ENCODE data around the gene EDN2. TPM values are rescaled to one million over a fixed set of nuclear protein-coding genes. Genes with fewer than 3 reads are reported as not detected.

Gene EDN2
- total and polyA plus RNA-seq, 2 donors from 2014 or later: 2.3 to 2.9 TPM

- no peak for FAIRE-seq
Observed at GRCh38 chr1:41480204-41481108, 4.0 kb downstream of the EDN2 start.

DNA sequence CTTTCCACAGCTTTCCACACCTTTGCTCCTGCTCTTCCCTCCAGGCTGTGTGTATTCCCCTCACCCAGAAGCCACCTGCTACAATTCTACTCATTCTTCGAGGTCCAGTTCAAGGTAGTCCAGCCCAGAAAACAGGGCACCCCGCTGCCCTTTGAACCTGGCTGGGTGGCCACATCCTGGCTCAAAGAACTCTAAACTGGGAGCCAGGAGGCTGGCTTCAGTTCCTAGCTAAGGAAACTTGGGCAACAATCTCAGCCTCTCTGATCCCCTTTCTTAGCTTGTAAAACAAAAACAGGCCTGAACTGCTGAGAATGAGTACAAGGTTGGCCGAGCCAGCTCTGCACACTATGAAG lies 4.7 kb downstream of the EDN2 start:
- Histone ChIP-seq H3K27me3 (ENCODE audit: control insufficient read depth, insufficient read depth, low read length) (no peaks in the 10 kb centered on the region), H3K4me3 (ENCODE audit: low read length in 3 of 3) (no peak overlapping the region), H3K9ac (ENCODE audit: low read length in 3 of 3) (no peak overlapping the region), H3K27ac (ENCODE audit: low read depth in 2 of 2, low read length in 2 of 2) (no peak overlapping the region), H3K9me3 (ENCODE audit: control insufficient read depth in 2 of 3, insufficient read depth in 1 of 3, low read length in 3 of 3) (no peaks in the 10 kb centered on the region), H3K36me3 (ENCODE audit: control insufficient read depth in 2 of 3, insufficient read depth in 3 of 3, low read length in 3 of 3) (no peaks in the 10 kb centered on the region), H3K4me1 (ENCODE audit: control insufficient read depth in 2 of 3, insufficient read depth in 2 of 3, low read depth in 1 of 3, low read length in 3 of 3) (peaks cover 0 to 24% (median 16%) of the 10 kb centered on the region in 3 donors)
- intact Hi-C loops (cut with DNase I): no loop called here
- TF ChIP-seq, protein P1, sequence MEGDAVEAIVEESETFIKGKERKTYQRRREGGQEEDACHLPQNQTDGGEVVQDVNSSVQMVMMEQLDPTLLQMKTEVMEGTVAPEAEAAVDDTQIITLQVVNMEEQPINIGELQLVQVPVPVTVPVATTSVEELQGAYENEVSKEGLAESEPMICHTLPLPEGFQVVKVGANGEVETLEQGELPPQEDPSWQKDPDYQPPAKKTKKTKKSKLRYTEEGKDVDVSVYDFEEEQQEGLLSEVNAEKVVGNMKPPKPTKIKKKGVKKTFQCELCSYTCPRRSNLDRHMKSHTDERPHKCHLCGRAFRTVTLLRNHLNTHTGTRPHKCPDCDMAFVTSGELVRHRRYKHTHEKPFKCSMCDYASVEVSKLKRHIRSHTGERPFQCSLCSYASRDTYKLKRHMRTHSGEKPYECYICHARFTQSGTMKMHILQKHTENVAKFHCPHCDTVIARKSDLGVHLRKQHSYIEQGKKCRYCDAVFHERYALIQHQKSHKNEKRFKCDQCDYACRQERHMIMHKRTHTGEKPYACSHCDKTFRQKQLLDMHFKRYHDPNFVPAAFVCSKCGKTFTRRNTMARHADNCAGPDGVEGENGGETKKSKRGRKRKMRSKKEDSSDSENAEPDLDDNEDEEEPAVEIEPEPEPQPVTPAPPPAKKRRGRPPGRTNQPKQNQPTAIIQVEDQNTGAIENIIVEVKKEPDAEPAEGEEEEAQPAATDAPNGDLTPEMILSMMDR (IDR thresholded peaks at IDR 0.05; ENCODE audit: borderline replicate concordance, extremely low read depth, insufficient read depth): no peak
- FAIRE-seq: no peak
- DNase-seq: no peak

More at GRCh38 chr1:41480204-41481108, 4.0 kb downstream of the EDN2 start:
- Histone ChIP-seq H3K9me3 (ENCODE audit: control insufficient read depth in 2 of 3, insufficient read depth in 1 of 3, low read length in 3 of 3) (no peaks in the 10 kb centered on the region), H3K9ac (ENCODE audit: low read length in 3 of 3) (no peak overlapping the region), H3K4me1 (ENCODE audit: control insufficient read depth in 2 of 3, insufficient read depth in 2 of 3, low read depth in 1 of 3, low read length in 3 of 3) (peaks cover 0 to 27% (median 18%) of the 10 kb centered on the region in 3 donors), H3K4me3 (ENCODE audit: low read length in 3 of 3) (no peak overlapping the region), H3K27me3 (ENCODE audit: control insufficient read depth, insufficient read depth, low read length) (no peaks in the 10 kb centered on the region), H3K36me3 (ENCODE audit: control insufficient read depth in 2 of 3, insufficient read depth in 3 of 3, low read length in 3 of 3) (no peaks in the 10 kb centered on the region), H3K27ac (ENCODE audit: low read depth in 2 of 2, low read length in 2 of 2) (no peak overlapping the region)
- TF ChIP-seq, protein P1 (IDR thresholded peaks at IDR 0.05; ENCODE audit: borderline replicate concordance, extremely low read depth, insufficient read depth): no peak
- intact Hi-C loops (cut with DNase I): no loop called here
- peak in 1 of 5 donors; percentile 52 for DNase-seq

DNA sequence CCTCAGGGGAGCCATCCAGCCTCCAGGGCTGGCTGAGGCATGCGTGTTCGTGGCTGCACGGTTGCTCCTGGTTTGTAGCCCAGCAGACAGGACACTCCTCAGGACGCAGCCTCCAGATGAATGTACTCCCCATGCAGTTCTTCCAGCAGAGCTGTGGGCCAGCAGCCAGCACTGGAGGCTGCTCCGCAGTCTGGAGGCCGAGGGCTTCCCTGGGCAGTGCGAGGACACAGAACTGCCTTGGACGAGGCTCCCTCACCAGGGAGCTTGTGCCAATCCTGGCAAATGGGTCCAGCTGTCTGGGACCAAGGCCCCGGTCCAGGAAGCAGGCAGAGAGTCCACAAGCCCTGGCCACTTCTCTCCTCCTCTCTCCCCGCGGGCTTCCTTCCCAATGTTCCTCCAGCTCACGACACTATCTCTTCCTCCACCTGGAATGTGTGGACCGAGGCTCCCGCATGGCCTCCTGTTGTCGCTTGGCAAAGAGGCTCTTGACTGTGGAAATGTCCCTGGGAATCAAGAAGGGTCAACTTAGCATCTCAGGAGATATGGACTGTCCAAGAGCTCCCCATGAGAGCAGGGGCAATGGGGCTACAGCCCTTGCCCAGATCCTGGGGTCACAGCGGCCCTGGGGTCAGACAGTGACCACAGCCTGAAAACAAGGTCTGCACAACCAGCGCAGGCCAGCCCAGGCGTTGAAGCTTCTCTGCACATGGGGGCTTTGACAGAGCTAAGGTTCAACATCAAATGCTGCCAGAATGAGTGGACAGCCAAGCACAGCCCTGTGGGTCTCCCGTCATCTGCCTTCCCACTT lies 5.3 kb downstream of the EDN2 start:
- no peak overlapping the region for H3K27ac ChIP-seq (ENCODE audit: low read depth in 2 of 2, low read length in 2 of 2)
- peaks cover 0 to 20% (median 16%) of the 10 kb centered on the region in 3 donors for H3K4me1 ChIP-seq (ENCODE audit: control insufficient read depth in 2 of 3, insufficient read depth in 2 of 3, low read depth in 1 of 3, low read length in 3 of 3)
- no peaks in the 10 kb centered on the region for H3K36me3 ChIP-seq (ENCODE audit: control insufficient read depth in 2 of 3, insufficient read depth in 3 of 3, low read length in 3 of 3)
- TF ChIP-seq, protein P1 (IDR thresholded peaks at IDR 0.05; ENCODE audit: borderline replicate concordance, extremely low read depth, insufficient read depth): no peak
- peak overlapping the region in 1 of 3 donors; percentile 19 for H3K9ac ChIP-seq (ENCODE audit: low read length in 3 of 3)
- intact Hi-C loops (cut with DNase I): no loop called here
- H3K9me3 ChIP-seq (ENCODE audit: control insufficient read depth in 2 of 3, insufficient read depth in 1 of 3, low read length in 3 of 3): no peaks in the 10 kb centered on the region
- no peak overlapping the region for H3K4me3 ChIP-seq (ENCODE audit: low read length in 3 of 3)
- FAIRE-seq: no peak
- no peaks in the 10 kb centered on the region for H3K27me3 ChIP-seq (ENCODE audit: control insufficient read depth, insufficient read depth, low read length)
- peak in 2 of 5 donors; percentile 56 to 76 for DNase-seq
